HL-60 (cell line): Measurements from ENCODE around the gene SHANK3.

ENCODE experiments used
- CTCF ChIP-seq: IDR thresholded peaks from one replicate; pipeline ENCODE4 v1.5.1; 2011; ENCODE audit warnings: low read length, control low read depth, inconsistent platforms; ENCODE audit not compliant: insufficient read depth
- GABPA ChIP-seq: IDR thresholded peaks from 2 replicates; pipeline ENCODE4 v1.6.1; 2012; ENCODE audit warnings: low read depth
- POLR2AphosphoS5 ChIP-seq: IDR thresholded peaks from 2 replicates; pipeline ENCODE4 v1.6.1; 2012; ENCODE audit warnings: low read depth
- REST ChIP-seq: IDR thresholded peaks from 2 replicates; pipeline ENCODE4 v1.6.1; 2012; ENCODE audit warnings: low read depth; ENCODE audit not compliant: insufficient replicate concordance

GRCh38 chr22:50696799-50697561, 24.4 kb downstream of the SHANK3 start:
- no peak for TF ChIP-seq POLR2AphosphoS5
- TF ChIP-seq CTCF = no peak
- no peak for TF ChIP-seq REST
- TF ChIP-seq GABPA = no peak
